Measurements from ENCODE around the gene SWT1.

DNA sequence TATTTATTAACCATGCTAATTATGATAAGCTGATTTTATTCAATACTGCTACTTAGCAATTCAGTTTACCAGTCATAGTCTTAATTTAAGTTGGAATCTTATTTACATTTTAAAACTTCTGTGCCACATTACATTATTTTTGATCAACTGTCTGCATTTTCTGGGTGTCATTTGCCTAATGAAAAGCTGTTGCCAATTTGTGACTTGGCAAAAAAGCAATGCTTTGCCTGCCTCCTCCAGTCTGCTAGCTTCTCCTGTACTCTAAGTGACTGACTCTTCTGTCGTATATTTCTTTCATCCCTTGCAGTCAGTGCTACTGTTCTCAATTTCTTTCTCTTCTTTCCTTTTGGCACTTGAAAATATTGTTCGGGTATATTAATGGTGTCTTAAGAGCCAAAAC is 165.7 kb downstream of the SWT1 start:
- TF ChIP-seq CTCF (IDR thresholded peaks at IDR 0.05; ENCODE audit: low read length) (no peak), EZH2 (IDR thresholded peaks at IDR 0.05; ENCODE audit: borderline replicate concordance, low read length) (no peak)
